Colonic mucosa (tissue), 4 donors: Measurements from ENCODE around the gene CAMTA1. TPM values are rescaled to one million over a fixed set of nuclear protein-coding genes. Genes with fewer than 3 reads are reported as not detected.

Experiments
- DNase-seq: peaks from one replicate; pipeline ENCODE4 v3.0.0-alpha.2; 2020
- H3K27ac ChIP-seq: fragments of 200-600 bp; one replicate; pipeline ENCODE4 v1.8.0; 2021
- H3K27me3 ChIP-seq: fragments of 200-600 bp; one replicate; pipeline ENCODE4 v1.8.0; 2021
- H3K36me3 ChIP-seq: fragments of 200-600 bp; one replicate; pipeline ENCODE4 v1.8.0; 2021
- H3K4me1 ChIP-seq: fragments of 200-600 bp; one replicate; pipeline ENCODE4 v1.8.0; 2021; ENCODE audit warnings: mild to moderate bottlenecking
- H3K4me3 ChIP-seq: fragments of 200-600 bp; one replicate; pipeline ENCODE4 v1.8.0; 2021
- H3K9ac ChIP-seq, 2 donors: one replicate each; pipeline ENCODE4 v1.7.0; 2013; ENCODE audit warnings: control low read depth in 2 of 2, low read depth in 2 of 2, low read length in 2 of 2
- H3K9me3 ChIP-seq: fragments of 200-600 bp; one replicate; pipeline ENCODE4 v1.8.0; 2021
- CTCF ChIP-seq: fragments of 200-600 bp; IDR thresholded peaks from one replicate; pipeline ENCODE4 v1.8.0; 2022; ENCODE audit warnings: antibody characterized with exemption, mild to moderate bottlenecking
- intact Hi-C: fragments of 100-400 bp; cut with DNase I; formaldehyde crosslinking; loops from one replicate; pipeline ENCODE4 v1.14.1; 2022
- total RNA-seq, 2 donors: library from RNA; stranded (reverse); fragmentation: NEBNext Ultra II Directional in 1 of 2; extraction: Animal tissue kit (Norgen Biotek cat#: 25700) in 1 of 2; gene quantifications; one replicate each; pipeline ENCODE4 v1.2.1, GENCODE V29; 2021
- donor health status: healthy.
- donor health status: DM: no; HTN: no; CAD: no.
- donor health status: DM: no; HTN: no; CAD: no.

Gene CAMTA1
- total RNA-seq, 2 donors from 2014 or later = 76.8 to 92.8 TPM

DNA sequence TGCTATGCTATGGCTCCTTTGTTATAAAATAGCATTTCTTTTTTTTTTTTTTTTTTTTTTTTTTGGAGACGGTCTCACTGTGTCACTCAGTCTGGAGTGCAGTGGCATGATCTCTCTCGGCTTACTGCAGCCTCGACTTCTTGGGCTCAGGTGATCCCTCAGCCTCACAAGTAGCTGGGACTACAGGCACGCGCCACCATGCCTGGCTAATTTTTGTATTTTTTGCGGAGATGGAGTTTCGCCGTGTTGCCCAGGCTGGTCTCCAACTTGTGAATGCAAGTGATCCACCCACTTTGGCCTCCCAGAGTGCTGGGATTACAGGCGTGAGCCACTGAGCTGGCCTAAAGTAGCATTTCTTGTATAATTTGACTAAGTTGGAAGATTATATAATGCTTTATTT lies 10.8 kb downstream of the CAMTA1 start:
- Histone ChIP-seq H3K27me3 (no peaks in the 10 kb centered on the region), H3K9ac (no peak overlapping the region), H3K4me1 (no peaks in the 10 kb centered on the region), H3K36me3 (no peaks in the 10 kb centered on the region), H3K9me3 (no peaks in the 10 kb centered on the region), H3K27ac (no peak overlapping the region), H3K4me3 (no peak overlapping the region)
- DNase-seq = no peak
- no peak for TF ChIP-seq CTCF
- intact Hi-C loops = loop anchor here (5.0 kb wide), 1 partner anchor 91 kb away; no protein-coding TSS in a partner anchor

DNA sequence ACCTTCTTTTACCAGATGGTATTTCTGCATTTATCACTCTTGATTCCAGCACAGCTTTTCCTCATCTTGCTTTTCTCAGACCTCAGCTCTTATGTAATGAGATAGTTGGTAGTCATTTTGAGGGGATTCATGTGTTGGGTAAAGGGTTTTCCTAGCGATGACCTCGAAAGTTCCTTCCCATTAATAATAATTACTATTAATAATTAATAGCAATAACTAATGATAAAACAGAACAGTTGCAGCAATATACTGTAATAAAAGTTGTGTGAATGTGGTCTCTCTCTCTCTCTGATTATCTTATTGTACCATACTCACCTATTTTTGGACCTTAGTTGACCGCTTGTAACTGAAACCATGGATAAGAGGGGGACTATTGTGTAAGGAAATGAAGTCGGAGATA lies 14.2 kb downstream of the CAMTA1 start:
- H3K4me3 ChIP-seq = no peak overlapping the region
- H3K4me1 ChIP-seq = no peaks in the 10 kb centered on the region
- no peaks in the 10 kb centered on the region for H3K9me3 ChIP-seq
- peak overlapping the region in 1 of 2 donors; percentile 9 for H3K9ac ChIP-seq
- intact Hi-C loops = loop anchor here (5.0 kb wide), 1 partner anchor 88 kb away; no protein-coding TSS in a partner anchor
- no peaks in the 10 kb centered on the region for H3K36me3 ChIP-seq
- no peak for DNase-seq
- no peaks in the 10 kb centered on the region for H3K27me3 ChIP-seq
- no peak for TF ChIP-seq CTCF
- H3K27ac ChIP-seq = no peak overlapping the region

- Histone ChIP-seq H3K27ac (peak overlapping the region; percentile 46), H3K27me3 (no peaks in the 10 kb centered on the region), H3K9ac (peak overlapping the region in 1 of 2 donors; percentile 3), H3K4me3 (no peak overlapping the region), H3K9me3 (no peaks in the 10 kb centered on the region), H3K4me1 (no peaks in the 10 kb centered on the region), H3K36me3 (no peaks in the 10 kb centered on the region)
- no peak for TF ChIP-seq CTCF
- intact Hi-C loops = no loop called here
- DNase-seq = no peak
Observed at GRCh38 chr1:6800745-6801144, 15.5 kb downstream of the CAMTA1 start.

DNA sequence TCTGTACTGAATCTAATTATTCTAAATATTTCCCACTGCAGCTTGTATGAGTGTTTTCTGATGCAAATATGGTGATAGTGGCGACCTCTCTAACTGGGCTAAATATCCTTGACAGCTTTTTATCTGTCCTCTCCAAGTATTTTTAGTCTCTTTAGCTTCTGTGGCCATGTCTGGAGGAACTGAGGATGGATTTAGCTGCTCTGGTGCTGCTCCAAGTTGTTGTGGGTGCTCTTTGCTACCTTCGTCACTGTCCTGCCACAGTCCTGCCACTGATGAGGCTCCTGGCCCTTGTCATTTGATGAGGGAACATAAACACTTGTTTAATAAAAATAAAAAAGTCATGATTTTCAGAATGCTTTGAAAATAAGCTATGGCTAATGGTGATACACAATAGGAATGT lies 15.9 kb downstream of the CAMTA1 start:
- no peak for TF ChIP-seq CTCF
- intact Hi-C loops = no loop called here
- H3K4me3 ChIP-seq = no peak overlapping the region

GRCh38 chr1:6801966-6802365 lies 16.7 kb downstream of the CAMTA1 start:
- Histone ChIP-seq H3K4me3 (no peak overlapping the region), H3K9me3 (no peaks in the 10 kb centered on the region), H3K36me3 (no peaks in the 10 kb centered on the region), H3K27ac (no peak overlapping the region), H3K4me1 (no peaks in the 10 kb centered on the region), H3K9ac (no peak overlapping the region), H3K27me3 (no peaks in the 10 kb centered on the region)
- intact Hi-C loops = no loop called here
- no peak for TF ChIP-seq CTCF
- DNase-seq = peak; percentile 15

More for the DNA sequence above, 15.9 kb downstream of the CAMTA1 start:
- Histone ChIP-seq H3K4me1 (no peaks in the 10 kb centered on the region), H3K27me3 (no peaks in the 10 kb centered on the region), H3K9ac (peak overlapping the region in 1 of 2 donors; percentile 3), H3K27ac (peak overlapping the region; percentile 46), H3K9me3 (no peaks in the 10 kb centered on the region), H3K36me3 (no peaks in the 10 kb centered on the region)
- no peak for DNase-seq

GRCh38 chr1:6802454-6802853 lies 17.2 kb downstream of the CAMTA1 start:
- Histone ChIP-seq H3K4me1 (no peaks in the 10 kb centered on the region), H3K36me3 (no peaks in the 10 kb centered on the region), H3K4me3 (no peak overlapping the region), H3K27me3 (no peaks in the 10 kb centered on the region), H3K27ac (no peak overlapping the region), H3K9me3 (no peaks in the 10 kb centered on the region), H3K9ac (no peak overlapping the region)
- no peak for DNase-seq
- TF ChIP-seq CTCF = no peak
- intact Hi-C loops = no loop called here
